ENCODE measurements around the gene SSTR4.

SSTR4 gene

GRCh38 chr20:23029324-23029723 lies 5.8 kb upstream of the SSTR4 start:
- no peak for DNase-seq (ENCODE audit: low spot score)
- no peak for TF ChIP-seq CTCF (IDR thresholded peaks at IDR 0.05; ENCODE audit: borderline replicate concordance, control extremely low read depth, extremely low read depth, insufficient read depth, missing control alignments)
- in situ Hi-C loops (cut with MboI; ENCODE audit: low sequenced_read_pairs, unreplicated experiment), result no loop called here

- no peak for DNase-seq (ENCODE audit: low spot score)
- in situ Hi-C loops (cut with MboI; ENCODE audit: low sequenced_read_pairs, unreplicated experiment), result no loop called here
- no peak for TF ChIP-seq CTCF (IDR thresholded peaks at IDR 0.05; ENCODE audit: borderline replicate concordance, control extremely low read depth, extremely low read depth, insufficient read depth, missing control alignments)
Measured at GRCh38 chr20:23031346-23031745, 3.8 kb upstream of the SSTR4 start.

GRCh38 chr20:23032056-23032749 lies 2.9 kb upstream of the SSTR4 start:
- in situ Hi-C loops (cut with MboI; ENCODE audit: low sequenced_read_pairs, unreplicated experiment), result no loop called here
- no peak for DNase-seq (ENCODE audit: low spot score)
- no peak for TF ChIP-seq CTCF (IDR thresholded peaks at IDR 0.05; ENCODE audit: borderline replicate concordance, control extremely low read depth, extremely low read depth, insufficient read depth, missing control alignments)

GRCh38 chr20:23032750-23033078 lies 2.4 kb upstream of the SSTR4 start:
- DNase-seq (ENCODE audit: low spot score), result no peak
- in situ Hi-C loops (cut with MboI; ENCODE audit: low sequenced_read_pairs, unreplicated experiment), result no loop called here
- TF ChIP-seq CTCF (IDR thresholded peaks at IDR 0.05; ENCODE audit: borderline replicate concordance, control extremely low read depth, extremely low read depth, insufficient read depth, missing control alignments), result no peak

GRCh38 chr20:23033918-23034317 lies 1.2 kb upstream of the SSTR4 start:
- in situ Hi-C loops (cut with MboI; ENCODE audit: low sequenced_read_pairs, unreplicated experiment), result no loop called here

GRCh38 chr20:23035731-23036130 lies 619 bp downstream of the SSTR4 start:
- in situ Hi-C loops (cut with MboI; ENCODE audit: low sequenced_read_pairs, unreplicated experiment), result no loop called here
- no peak for DNase-seq (ENCODE audit: low spot score)
- no peak for TF ChIP-seq CTCF (IDR thresholded peaks at IDR 0.05; ENCODE audit: borderline replicate concordance, control extremely low read depth, extremely low read depth, insufficient read depth, missing control alignments)

More at GRCh38 chr20:23033918-23034317, 1.2 kb upstream of the SSTR4 start:
- TF ChIP-seq CTCF (IDR thresholded peaks at IDR 0.05; ENCODE audit: borderline replicate concordance, control extremely low read depth, extremely low read depth, insufficient read depth, missing control alignments), result no peak
- no peak for DNase-seq (ENCODE audit: low spot score)
